GM12872 (cell line): ENCODE results near the gene CST4.

Experiments
- CTCF ChIP-seq: IDR thresholded peaks from 3 replicates; pipeline ENCODE4 v1.5.1; 2011; ENCODE audit warnings: low read depth, mild to moderate bottlenecking, low read length, moderate library complexity; ENCODE audit not compliant: insufficient read depth

Gene CST4

GRCh38 chr20:23672158-23672557 is 16.7 kb downstream of the CST4 start:
- TF ChIP-seq CTCF, result no peak

GRCh38 chr20:23671479-23671878 is 17.4 kb downstream of the CST4 start:
- no peak for TF ChIP-seq CTCF

GRCh38 chr20:23670361-23670760 is 18.5 kb downstream of the CST4 start:
- TF ChIP-seq CTCF, result no peak

- TF ChIP-seq CTCF, result no peak
Measured at GRCh38 chr20:23669866-23670265, 19.0 kb downstream of the CST4 start.

GRCh38 chr20:23669327-23669726 is 19.5 kb downstream of the CST4 start:
- TF ChIP-seq CTCF, result no peak

- TF ChIP-seq CTCF, result peak; percentile 87
Measured at GRCh38 chr20:23668477-23668951, 20.3 kb downstream of the CST4 start.

GRCh38 chr20:23667666-23668065 is 21.2 kb downstream of the CST4 start:
- no peak for TF ChIP-seq CTCF

- TF ChIP-seq CTCF, result no peak
Measured at GRCh38 chr20:23666698-23667097, 22.1 kb downstream of the CST4 start.
